Liver (tissue), 9 donors: ENCODE measurements around the gene DNM3. TPM values are rescaled to one million over a fixed set of nuclear protein-coding genes. Genes with fewer than 3 reads are reported as not detected.

Experiments
- DNase-seq: peaks from one replicate; pipeline ENCODE4 v3.0.0-alpha.2; 2017; ENCODE audit warnings: low spot score
- H3K27ac ChIP-seq, 2 donors: one replicate each; pipeline ENCODE4 v1.7.0; 2013; ENCODE audit warnings: inconsistent platforms in 2 of 2, low read length in 2 of 2, control low read depth in 1 of 2, low read depth in 1 of 2, mild to moderate bottlenecking in 1 of 2
- H3K27me3 ChIP-seq, 4 donors: one replicate each; pipeline versions ENCODE4 v1.6.1 to v1.7.0; 2013; ENCODE audit warnings: low read length in 3 of 4, inconsistent platforms in 1 of 4, mild to moderate bottlenecking in 1 of 4, moderate library complexity in 1 of 4; ENCODE audit not compliant: control insufficient read depth in 4 of 4, insufficient read depth in 4 of 4
- H3K36me3 ChIP-seq, 4 donors: one replicate each; pipeline versions ENCODE4 v1.6.1 to v1.7.0; 2013; ENCODE audit warnings: low read length in 3 of 4, mild to moderate bottlenecking in 3 of 4, low read depth in 1 of 4, moderate library complexity in 1 of 4; ENCODE audit not compliant: control insufficient read depth in 4 of 4, insufficient read depth in 3 of 4
- H3K4me1 ChIP-seq, 4 donors: one replicate each; pipeline versions ENCODE4 v1.6.1 to v1.7.0; 2013; ENCODE audit warnings: low read length in 3 of 4, mild to moderate bottlenecking in 3 of 4, moderate library complexity in 1 of 4; ENCODE audit not compliant: control insufficient read depth in 4 of 4, insufficient read depth in 4 of 4
- H3K4me3 ChIP-seq, 3 donors: one replicate each; pipeline versions ENCODE4 v1.6.1 to v1.7.0; 2013; ENCODE audit warnings: low read length in 3 of 3, control low read depth in 1 of 3, low read depth in 1 of 3, mild to moderate bottlenecking in 1 of 3
- H3K9ac ChIP-seq, 2 donors: one replicate each; pipeline ENCODE4 v1.7.0; 2013; ENCODE audit warnings: low read length in 2 of 2, mild to moderate bottlenecking in 2 of 2, moderate library complexity in 2 of 2, control low read depth in 1 of 2, low read depth in 1 of 2
- H3K9me3 ChIP-seq, 4 donors: one replicate each; pipeline versions ENCODE4 v1.6.1 to v1.7.0; 2013; ENCODE audit warnings: low read length in 3 of 4; ENCODE audit not compliant: control insufficient read depth in 4 of 4
- ATF3 ChIP-seq: IDR thresholded peaks from 2 replicates; pipeline ENCODE4 v1.6.1; 2016; ENCODE audit warnings: antibody characterized with exemption
- CTCF ChIP-seq: fragments of 150-350 bp; IDR thresholded peaks from 2 replicates; pipeline ENCODE4 v1.5.1; 2017; ENCODE audit warnings: improper control_type of control experiment, low read depth, low read length; ENCODE audit not compliant: missing input control
- EGR1 ChIP-seq, 2 donors: IDR thresholded peaks; 2 replicates each; pipeline ENCODE4 v1.6.1; 2016 to 2018; ENCODE audit warnings: antibody characterized with exemption in 2 of 2, low read depth in 2 of 2
- FOXA1 ChIP-seq: IDR thresholded peaks from 2 replicates; pipeline ENCODE4 v1.6.1; 2016; ENCODE audit warnings: antibody characterized with exemption
- FOXA2 ChIP-seq: IDR thresholded peaks from 2 replicates; pipeline ENCODE4 v1.6.1; 2016; ENCODE audit warnings: antibody characterized with exemption
- HNF4A ChIP-seq, 2 donors: conservative IDR thresholded peaks; 2 replicates each; pipeline ENCODE4 v1.6.1; 2016; ENCODE audit warnings: antibody characterized with exemption in 2 of 2, mild to moderate bottlenecking in 2 of 2
- HNF4G ChIP-seq: IDR thresholded peaks from 2 replicates; pipeline ENCODE4 v1.6.1; 2016; ENCODE audit warnings: antibody characterized with exemption
- JUND ChIP-seq, 2 donors: IDR thresholded peaks; 2 replicates each; pipeline ENCODE4 v1.6.1; 2016; ENCODE audit warnings: antibody characterized with exemption in 2 of 2
- NR2F2 ChIP-seq: IDR thresholded peaks from 2 replicates; pipeline ENCODE4 v1.6.1; 2016; ENCODE audit warnings: antibody characterized with exemption
- RAD21 ChIP-seq, 2 donors: IDR thresholded peaks; 2 replicates each; pipeline ENCODE4 v1.6.1; 2016; ENCODE audit warnings: antibody characterized with exemption in 2 of 2, mild to moderate bottlenecking in 2 of 2
- RXRA ChIP-seq, 2 donors: IDR thresholded peaks; 2 replicates each; pipeline ENCODE4 v1.6.1; 2017 to 2018; ENCODE audit warnings: antibody characterized with exemption in 2 of 2, mild to moderate bottlenecking in 1 of 2
- SP1 ChIP-seq: IDR thresholded peaks from 2 replicates; pipeline ENCODE4 v1.6.1; 2018; ENCODE audit warnings: antibody characterized with exemption, mild to moderate bottlenecking
- TAF1 ChIP-seq: conservative IDR thresholded peaks from 2 replicates; pipeline ENCODE4 v1.6.1; 2016; ENCODE audit warnings: antibody characterized with exemption, mild to moderate bottlenecking
- YY1 ChIP-seq: IDR thresholded peaks from 2 replicates; pipeline ENCODE4 v1.6.1; 2016; ENCODE audit warnings: antibody characterized with exemption, mild to moderate bottlenecking
- WGBS: extraction: QIAGEN DNeasy Blood & Tissue Kit; methylation state at CpG from one replicate; pipeline ENCODE4 v1.1.7; 2013; 5-methylcytosine and 5-hydroxymethylcytosine counted together
- polyA plus RNA-seq, 2 donors: library from polyadenylated mRNA; stranded (reverse) in 1 of 2; unstranded in 1 of 2; fragments of 200-250 nt in 1 of 2; fragments of >200 nt in 1 of 2; fragmentation: Nextera tagmentation in 1 of 2; extraction: Ambion mirVana in 1 of 2; gene quantifications; one replicate each; pipeline versions ENCODE4 v1.2.1 to v1.2.3, GENCODE V29; 2013 to 2015
- total RNA-seq, 2 donors: library from RNA; depleted of rRNA; stranded (reverse); fragments of >200 nt; gene quantifications; one replicate each; pipeline ENCODE4 v1.2.3, GENCODE V29; 2014
- TF ChIP-seq, protein P1 (sequence below): IDR thresholded peaks from 2 replicates; pipeline ENCODE4 v1.6.1; 2016; ENCODE audit warnings: antibody characterized with exemption, mild to moderate bottlenecking
- TF ChIP-seq, protein P2 (sequence below): IDR thresholded peaks from 2 replicates; pipeline ENCODE4 v1.6.1; 2016; ENCODE audit warnings: antibody characterized with exemption
- TF ChIP-seq, protein P3 (sequence below): IDR thresholded peaks from 2 replicates; pipeline ENCODE4 v1.6.1; 2016; ENCODE audit warnings: antibody characterized with exemption
- donor health status: healthy.
- donor health status: healthy.
- donor health status: healthy.
- donor health status: healthy.
- donor health status: healthy.

Gene DNM3
- total and polyA plus RNA-seq, 4 donors = 0.08 to 3.2 (median 1.0) TPM

GRCh38 chr1:171868217-171868803 is 27.0 kb downstream of the DNM3 start:
- no peak for TF ChIP-seq TAF1
- no peak for TF ChIP-seq RXRA (IDR thresholded peaks at IDR 0.05)
- H3K27ac ChIP-seq = no peak overlapping the region
- 66% methylated on average over 3 of the region's 3 CpGs for WGBS

GRCh38 chr1:171869097-171869496 is 27.8 kb downstream of the DNM3 start:
- H3K27me3 ChIP-seq = no peaks in the 10 kb centered on the region
- no peak overlapping the region for H3K4me3 ChIP-seq
- no peak overlapping the region for H3K27ac ChIP-seq
- no peaks in the 10 kb centered on the region for H3K4me1 ChIP-seq
- TF ChIP-seq RXRA (IDR thresholded peaks at IDR 0.05) (no peak), FOXA1 (no peak)
- no peak overlapping the region for H3K9ac ChIP-seq
- H3K36me3 ChIP-seq = no peaks in the 10 kb centered on the region
- no peak for DNase-seq
- H3K9me3 ChIP-seq = no peaks in the 10 kb centered on the region

More at GRCh38 chr1:171868217-171868803, 27.0 kb downstream of the DNM3 start:
- no peaks in the 10 kb centered on the region for H3K4me1 ChIP-seq
- H3K9me3 ChIP-seq = no peaks in the 10 kb centered on the region
- no peak for DNase-seq
- no peaks in the 10 kb centered on the region for H3K27me3 ChIP-seq
- no peak overlapping the region for H3K4me3 ChIP-seq
- H3K36me3 ChIP-seq = no peaks in the 10 kb centered on the region
- H3K9ac ChIP-seq = no peak overlapping the region

GRCh38 chr1:171871848-171872247 is 30.6 kb downstream of the DNM3 start:
- H3K9ac ChIP-seq = no peak overlapping the region
- H3K4me3 ChIP-seq = no peak overlapping the region
- no peak for DNase-seq
- no peaks in the 10 kb centered on the region for H3K36me3 ChIP-seq
- no peaks in the 10 kb centered on the region for H3K9me3 ChIP-seq
- no peak for TF ChIP-seq SP1
- TF ChIP-seq TAF1 = no peak
- TF ChIP-seq NR2F2 = no peak
- no peak for TF ChIP-seq ATF3
- no peak for TF ChIP-seq JUND (IDR thresholded peaks at IDR 0.05)
- no peak for TF ChIP-seq CTCF
- no peak for TF ChIP-seq HNF4G
- TF ChIP-seq, protein P1, sequence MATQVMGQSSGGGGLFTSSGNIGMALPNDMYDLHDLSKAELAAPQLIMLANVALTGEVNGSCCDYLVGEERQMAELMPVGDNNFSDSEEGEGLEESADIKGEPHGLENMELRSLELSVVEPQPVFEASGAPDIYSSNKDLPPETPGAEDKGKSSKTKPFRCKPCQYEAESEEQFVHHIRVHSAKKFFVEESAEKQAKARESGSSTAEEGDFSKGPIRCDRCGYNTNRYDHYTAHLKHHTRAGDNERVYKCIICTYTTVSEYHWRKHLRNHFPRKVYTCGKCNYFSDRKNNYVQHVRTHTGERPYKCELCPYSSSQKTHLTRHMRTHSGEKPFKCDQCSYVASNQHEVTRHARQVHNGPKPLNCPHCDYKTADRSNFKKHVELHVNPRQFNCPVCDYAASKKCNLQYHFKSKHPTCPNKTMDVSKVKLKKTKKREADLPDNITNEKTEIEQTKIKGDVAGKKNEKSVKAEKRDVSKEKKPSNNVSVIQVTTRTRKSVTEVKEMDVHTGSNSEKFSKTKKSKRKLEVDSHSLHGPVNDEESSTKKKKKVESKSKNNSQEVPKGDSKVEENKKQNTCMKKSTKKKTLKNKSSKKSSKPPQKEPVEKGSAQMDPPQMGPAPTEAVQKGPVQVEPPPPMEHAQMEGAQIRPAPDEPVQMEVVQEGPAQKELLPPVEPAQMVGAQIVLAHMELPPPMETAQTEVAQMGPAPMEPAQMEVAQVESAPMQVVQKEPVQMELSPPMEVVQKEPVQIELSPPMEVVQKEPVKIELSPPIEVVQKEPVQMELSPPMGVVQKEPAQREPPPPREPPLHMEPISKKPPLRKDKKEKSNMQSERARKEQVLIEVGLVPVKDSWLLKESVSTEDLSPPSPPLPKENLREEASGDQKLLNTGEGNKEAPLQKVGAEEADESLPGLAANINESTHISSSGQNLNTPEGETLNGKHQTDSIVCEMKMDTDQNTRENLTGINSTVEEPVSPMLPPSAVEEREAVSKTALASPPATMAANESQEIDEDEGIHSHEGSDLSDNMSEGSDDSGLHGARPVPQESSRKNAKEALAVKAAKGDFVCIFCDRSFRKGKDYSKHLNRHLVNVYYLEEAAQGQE = no peak
- no peak for TF ChIP-seq RAD21 (IDR thresholded peaks at IDR 0.05)
- no peak for TF ChIP-seq HNF4A (conservative IDR thresholded peaks at IDR 0.05)
- TF ChIP-seq, protein P2, sequence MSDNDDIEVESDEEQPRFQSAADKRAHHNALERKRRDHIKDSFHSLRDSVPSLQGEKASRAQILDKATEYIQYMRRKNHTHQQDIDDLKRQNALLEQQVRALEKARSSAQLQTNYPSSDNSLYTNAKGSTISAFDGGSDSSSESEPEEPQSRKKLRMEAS = no peak
- TF ChIP-seq YY1 = no peak
- no peak for TF ChIP-seq RXRA (IDR thresholded peaks at IDR 0.05)
- TF ChIP-seq FOXA2 = no peak
- no peak for TF ChIP-seq EGR1 (IDR thresholded peaks at IDR 0.05; ENCODE audit: low read depth in 2 of 2)
- no peak for TF ChIP-seq FOXA1
- TF ChIP-seq, protein P3, sequence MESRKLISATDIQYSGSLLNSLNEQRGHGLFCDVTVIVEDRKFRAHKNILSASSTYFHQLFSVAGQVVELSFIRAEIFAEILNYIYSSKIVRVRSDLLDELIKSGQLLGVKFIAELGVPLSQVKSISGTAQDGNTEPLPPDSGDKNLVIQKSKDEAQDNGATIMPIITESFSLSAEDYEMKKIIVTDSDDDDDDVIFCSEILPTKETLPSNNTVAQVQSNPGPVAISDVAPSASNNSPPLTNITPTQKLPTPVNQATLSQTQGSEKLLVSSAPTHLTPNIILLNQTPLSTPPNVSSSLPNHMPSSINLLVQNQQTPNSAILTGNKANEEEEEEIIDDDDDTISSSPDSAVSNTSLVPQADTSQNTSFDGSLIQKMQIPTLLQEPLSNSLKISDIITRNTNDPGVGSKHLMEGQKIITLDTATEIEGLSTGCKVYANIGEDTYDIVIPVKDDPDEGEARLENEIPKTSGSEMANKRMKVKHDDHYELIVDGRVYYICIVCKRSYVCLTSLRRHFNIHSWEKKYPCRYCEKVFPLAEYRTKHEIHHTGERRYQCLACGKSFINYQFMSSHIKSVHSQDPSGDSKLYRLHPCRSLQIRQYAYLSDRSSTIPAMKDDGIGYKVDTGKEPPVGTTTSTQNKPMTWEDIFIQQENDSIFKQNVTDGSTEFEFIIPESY = no peak
- no peaks in the 10 kb centered on the region for H3K4me1 ChIP-seq
- no peak overlapping the region for H3K27ac ChIP-seq
- no peaks in the 10 kb centered on the region for H3K27me3 ChIP-seq
- WGBS = 60% methylated on average over 2 of the region's 2 CpGs
